Activated B cell treated with CpG ODN at 0.5 μM for 24 hours (primary cell): ENCODE results near the gene EGFR. TPM values are rescaled to one million over a fixed set of nuclear protein-coding genes. Genes with fewer than 3 reads are reported as not detected.

Experiments used
- ATAC-seq: fragments of 200-7000 bp; cut with Tn5 transposase; one replicate; pipeline ENCODE4 v1.10.0; 2021; ENCODE audit warnings: low read depth, mild to moderate bottlenecking, moderate library complexity
- CTCF ChIA-PET: fragments of 350-600 bp; sonication (Branson Sonifier 250); formaldehyde crosslinking; loops from one replicate; lab custom pipeline; 2021; ENCODE audit warnings: antibody characterized with exemption; lab: Charles Lee
- POLR2A ChIA-PET: fragments of 350-600 bp; sonication (Branson Sonifier 250); formaldehyde crosslinking; loops from one replicate; lab custom pipeline; 2021; ENCODE audit warnings: antibody characterized with exemption; lab: Charles Lee
- DNase-seq: peaks from one replicate; pipeline ENCODE4 v3.0.0; 2022
- H3K27ac Mint-ChIP-seq: one replicate; pipeline ENCODE4 v1.8.0; 2020; ENCODE audit warnings: mixed read lengths
- H3K27me3 Mint-ChIP-seq: one replicate; pipeline ENCODE4 v1.8.0; 2021; ENCODE audit warnings: mixed read lengths
- H3K36me3 Mint-ChIP-seq: one replicate; pipeline ENCODE4 v1.8.0; 2021; ENCODE audit warnings: low read depth, mixed read lengths
- H3K4me1 Mint-ChIP-seq: one replicate; pipeline ENCODE4 v1.8.0; 2021; ENCODE audit warnings: mixed read lengths
- H3K4me3 Mint-ChIP-seq: one replicate; pipeline ENCODE4 v1.8.0; 2020; ENCODE audit warnings: mild to moderate bottlenecking, mixed read lengths
- H3K9me3 Mint-ChIP-seq: one replicate; pipeline ENCODE4 v1.8.0; 2020; ENCODE audit warnings: mixed read lengths
- CTCF ChIP-seq: fragments of 200-600 bp; IDR thresholded peaks from one replicate; pipeline ENCODE4 v1.8.0; 2022; ENCODE audit warnings: antibody characterized with exemption, mild to moderate bottlenecking
- intact Hi-C: fragments of 100-400 bp; cut with micrococcal nuclease; formaldehyde crosslinking; loops from one replicate; pipeline ENCODE4 v1.15.1; 2024
- total RNA-seq: library from RNA; stranded (reverse); gene quantifications from 2 replicates; pipeline ENCODE4 v1.2.3, GENCODE V29; 2022

The EGFR gene
- total RNA-seq, 1 donor from 2014 or later: not detected

- intact Hi-C loops: no loop called here
- ATAC-seq: no peak
Observed at GRCh38 chr7:55110282-55110992, 91.6 kb downstream of the EGFR start.

GRCh38 chr7:55110993-55111361, 92.2 kb downstream of the EGFR start:
- H3K27me3 Mint-ChIP-seq: peaks cover 29% of the 10 kb centered on the region

More at GRCh38 chr7:55110282-55110992, 91.6 kb downstream of the EGFR start:
- Mint-ChIP-seq H3K4me1 (no peaks in the 10 kb centered on the region), H3K36me3 (no peaks in the 10 kb centered on the region), H3K27me3 (peaks cover 29% of the 10 kb centered on the region), H3K27ac (no peak overlapping the region), H3K4me3 (no peak overlapping the region), H3K9me3 (no peaks in the 10 kb centered on the region)
- POLR2A ChIA-PET: no interaction called here
- TF ChIP-seq CTCF: no peak
- CTCF ChIA-PET: no interaction called here
- no peak for DNase-seq

GRCh38 chr7:55112056-55112455, 93.2 kb downstream of the EGFR start:
- peaks cover 26% of the 10 kb centered on the region for H3K27me3 Mint-ChIP-seq
- no peaks in the 10 kb centered on the region for H3K9me3 Mint-ChIP-seq
- ChIA-PET POLR2A (no interaction called here), CTCF (no interaction called here)
- intact Hi-C loops: no loop called here
- H3K27ac Mint-ChIP-seq: no peak overlapping the region
- no peaks in the 10 kb centered on the region for H3K4me1 Mint-ChIP-seq
- H3K36me3 Mint-ChIP-seq: no peaks in the 10 kb centered on the region
- ATAC-seq: no peak
- no peak for TF ChIP-seq CTCF
- H3K4me3 Mint-ChIP-seq: no peak overlapping the region
- no peak for DNase-seq

More at GRCh38 chr7:55110993-55111361, 92.2 kb downstream of the EGFR start:
- ATAC-seq (no peak), DNase-seq (no peak)
- no peaks in the 10 kb centered on the region for H3K36me3 Mint-ChIP-seq
- H3K4me1 Mint-ChIP-seq: no peaks in the 10 kb centered on the region
- no peak for TF ChIP-seq CTCF
- intact Hi-C loops: no loop called here
- ChIA-PET POLR2A (no interaction called here), CTCF (no interaction called here)
- no peaks in the 10 kb centered on the region for H3K9me3 Mint-ChIP-seq
- no peak overlapping the region for H3K4me3 Mint-ChIP-seq
- no peak overlapping the region for H3K27ac Mint-ChIP-seq

- ATAC-seq (no peak), DNase-seq (no peak)
- Mint-ChIP-seq H3K36me3 (no peaks in the 10 kb centered on the region), H3K4me1 (no peaks in the 10 kb centered on the region), H3K27me3 (peaks cover 21% of the 10 kb centered on the region), H3K9me3 (no peaks in the 10 kb centered on the region), H3K4me3 (no peak overlapping the region), H3K27ac (no peak overlapping the region)
- no peak for TF ChIP-seq CTCF
- ChIA-PET POLR2A (no interaction called here), CTCF (no interaction called here)
- intact Hi-C loops: no loop called here
Observed at GRCh38 chr7:55113760-55114540, 95.1 kb downstream of the EGFR start.

- DNase-seq (no peak), ATAC-seq (no peak)
- intact Hi-C loops: no loop called here
- H3K9me3 Mint-ChIP-seq: no peaks in the 10 kb centered on the region
- peaks cover 13% of the 10 kb centered on the region for H3K27me3 Mint-ChIP-seq
- H3K4me3 Mint-ChIP-seq: no peak overlapping the region
- ChIA-PET CTCF (no interaction called here), POLR2A (no interaction called here)
- no peaks in the 10 kb centered on the region for H3K36me3 Mint-ChIP-seq
- H3K4me1 Mint-ChIP-seq: no peaks in the 10 kb centered on the region
- TF ChIP-seq CTCF: no peak
- H3K27ac Mint-ChIP-seq: no peak overlapping the region
Observed at GRCh38 chr7:55117286-55117685, 98.5 kb downstream of the EGFR start.
